GM19372 (cell line): ENCODE results near the gene SNX8.

Experiments
- ATAC-seq: cut with Tn5 transposase; IDR thresholded peaks from one replicate; pipeline ENCODE4 v1.9.1; 2021; ENCODE audit warnings: mild to moderate bottlenecking, low read depth, moderate library complexity; ENCODE audit not compliant: unreplicated experiment

Gene SNX8

GRCh38 chr7:2299131-2299829, 15.0 kb downstream of the SNX8 start:
- peak; percentile 48 for ATAC-seq

- no peak for ATAC-seq
Measured at GRCh38 chr7:2296832-2297231, 17.4 kb downstream of the SNX8 start.

- ATAC-seq: no peak
Measured at GRCh38 chr7:2295936-2296620, 18.2 kb downstream of the SNX8 start.

GRCh38 chr7:2290877-2291276, 23.4 kb downstream of the SNX8 start:
- no peak for ATAC-seq

GRCh38 chr7:2289621-2290020, 24.6 kb downstream of the SNX8 start:
- ATAC-seq: no peak

GRCh38 chr7:2289111-2289586, 25.1 kb downstream of the SNX8 start:
- ATAC-seq: no peak

- no peak for ATAC-seq
Measured at GRCh38 chr7:2288503-2288902, 25.7 kb downstream of the SNX8 start.

GRCh38 chr7:2287745-2288144, 26.5 kb downstream of the SNX8 start:
- ATAC-seq: no peak

GRCh38 chr7:2283074-2283473, 31.2 kb downstream of the SNX8 start:
- no peak for ATAC-seq

GRCh38 chr7:2282185-2282751, 32.0 kb downstream of the SNX8 start:
- ATAC-seq: no peak

GRCh38 chr7:2281541-2281940, 32.7 kb downstream of the SNX8 start:
- ATAC-seq: no peak

GRCh38 chr7:2280424-2280823, 33.8 kb downstream of the SNX8 start:
- ATAC-seq: no peak

GRCh38 chr7:2279896-2280295, 34.3 kb downstream of the SNX8 start:
- no peak for ATAC-seq

- no peak for ATAC-seq
Measured at GRCh38 chr7:2278026-2278425, 36.2 kb downstream of the SNX8 start.

GRCh38 chr7:2276107-2276506, 38.1 kb downstream of the SNX8 start:
- no peak for ATAC-seq

GRCh38 chr7:2275101-2275500, 39.1 kb downstream of the SNX8 start:
- no peak for ATAC-seq

- ATAC-seq: no peak
Measured at GRCh38 chr7:2274666-2275065, 39.6 kb downstream of the SNX8 start.

- no peak for ATAC-seq
Measured at GRCh38 chr7:2273866-2274265, 40.4 kb downstream of the SNX8 start.

GRCh38 chr7:2272031-2272430, 42.2 kb downstream of the SNX8 start:
- ATAC-seq: no peak

GRCh38 chr7:2271273-2272026, 42.8 kb downstream of the SNX8 start:
- ATAC-seq: no peak

- no peak for ATAC-seq
Measured at GRCh38 chr7:2270495-2270894, 43.7 kb downstream of the SNX8 start.
